GM19193 (cell line): ENCODE data around the gene CD244.

Source experiments
- POLR2A ChIP-seq: IDR thresholded peaks from 4 replicates; pipeline ENCODE4 v1.6.1; 2011; ENCODE audit not compliant: insufficient read depth, insufficient read length; ENCODE audit errors: extremely low read depth

The CD244 gene

DNA sequence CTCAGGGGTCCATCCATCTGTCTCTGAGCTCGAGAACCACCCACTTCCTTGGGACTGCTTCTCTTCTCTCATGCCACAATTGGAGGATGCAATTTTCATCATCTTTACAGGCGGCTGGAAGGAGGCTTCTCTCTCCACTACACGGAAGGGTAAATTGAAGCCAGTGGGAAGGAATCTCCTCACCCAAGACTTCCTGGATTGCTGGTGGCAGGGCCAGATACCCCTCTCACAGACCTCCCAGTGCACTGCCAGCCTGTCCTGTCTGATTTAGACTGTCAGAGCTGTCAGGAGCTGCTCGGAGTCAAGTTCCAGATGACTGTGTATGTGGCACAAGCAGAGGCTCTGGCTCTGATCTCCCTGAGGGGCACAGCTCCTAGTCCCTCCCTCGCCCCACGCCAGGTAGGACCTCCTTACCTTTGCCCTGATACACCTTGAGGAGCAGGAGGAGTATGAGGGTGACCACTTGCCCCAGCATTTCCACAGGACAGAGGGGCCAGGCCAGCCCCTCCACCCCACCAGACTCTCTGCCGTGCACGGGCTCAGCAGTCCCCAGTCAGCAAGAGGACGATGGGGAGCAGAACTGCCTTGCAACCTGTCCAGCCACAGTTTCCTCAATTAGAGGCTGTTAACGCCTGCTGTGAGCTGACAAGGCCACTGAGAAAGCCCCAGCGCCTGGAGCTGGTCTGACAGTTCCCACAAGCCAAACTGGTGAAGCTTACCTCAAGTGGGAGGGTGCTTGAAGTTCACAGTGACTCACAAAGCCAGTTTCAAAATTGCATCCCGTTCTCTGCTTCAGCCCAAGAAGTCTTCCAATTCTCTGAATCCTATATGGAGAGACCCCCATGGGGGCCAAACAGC is at the start of gene CD244:
CD244 (minus strand) TSS at position 685 of the 858 bp plus-strand sequence; CDS start at position 475, 210 bp downstream.
- TF ChIP-seq POLR2A: peak; percentile 42

GRCh38 chr1:160911925-160912324 is 49.2 kb upstream of the CD244 start:
- no peak for TF ChIP-seq POLR2A

DNA sequence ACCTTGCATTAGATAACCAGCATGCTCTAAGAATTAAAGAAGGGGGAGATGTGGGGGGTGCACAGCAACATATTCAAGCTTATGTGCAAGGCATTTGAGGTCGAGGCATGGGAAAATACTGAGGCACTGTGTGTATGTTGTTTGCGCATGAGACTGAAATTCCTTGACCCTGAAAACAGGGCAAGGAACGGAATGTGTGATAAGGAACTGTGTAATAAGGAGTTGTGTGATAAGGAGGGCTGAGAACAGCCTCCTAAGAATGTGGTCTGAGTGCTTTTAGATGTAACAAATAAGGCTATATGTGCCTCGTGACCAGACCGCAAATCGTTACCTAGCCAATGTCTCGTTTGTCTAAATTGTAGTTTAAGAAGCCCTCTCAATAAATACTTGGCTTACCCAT is 48.8 kb upstream of the CD244 start:
- TF ChIP-seq POLR2A: no peak

GRCh38 chr1:160910170-160910750 is 47.6 kb upstream of the CD244 start:
- no peak for TF ChIP-seq POLR2A

DNA sequence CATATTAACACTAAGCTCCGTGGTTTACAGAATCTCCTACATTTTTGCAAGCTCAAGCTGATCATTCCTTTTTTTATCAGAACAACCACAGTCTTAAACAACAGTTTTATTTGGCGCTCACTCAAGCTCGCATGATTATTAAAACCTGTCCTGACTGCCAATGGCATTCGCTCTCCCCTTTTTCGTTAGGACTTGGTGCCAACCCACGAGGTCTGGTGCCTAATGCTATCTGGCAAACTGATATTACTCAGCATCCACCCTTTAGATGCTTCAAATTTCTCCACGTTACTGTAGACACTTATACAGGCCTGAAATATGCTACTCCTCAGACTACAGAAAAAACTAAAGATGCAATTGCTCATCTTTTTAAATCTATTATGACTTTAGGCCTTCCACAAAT is 45.3 kb upstream of the CD244 start:
- TF ChIP-seq POLR2A: no peak

DNA sequence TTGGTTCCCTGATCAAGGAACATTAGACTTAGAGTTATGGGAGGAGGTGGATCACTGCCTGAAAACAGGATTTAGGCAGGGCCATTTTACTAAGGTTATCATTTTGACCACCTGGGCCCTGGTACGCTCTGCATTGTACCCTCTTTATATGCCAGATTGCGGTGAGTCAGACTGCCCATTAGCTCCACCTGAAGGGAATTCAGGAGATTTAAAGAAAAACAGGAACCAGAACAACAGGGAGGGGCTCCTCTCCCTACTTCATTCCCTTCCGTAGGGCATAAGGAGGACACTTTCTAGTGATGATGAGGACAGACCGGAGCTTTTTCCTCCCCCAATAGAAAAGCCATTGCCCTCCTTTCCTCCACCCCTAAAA is 42.9 kb upstream of the CD244 start:
- no peak for TF ChIP-seq POLR2A

DNA sequence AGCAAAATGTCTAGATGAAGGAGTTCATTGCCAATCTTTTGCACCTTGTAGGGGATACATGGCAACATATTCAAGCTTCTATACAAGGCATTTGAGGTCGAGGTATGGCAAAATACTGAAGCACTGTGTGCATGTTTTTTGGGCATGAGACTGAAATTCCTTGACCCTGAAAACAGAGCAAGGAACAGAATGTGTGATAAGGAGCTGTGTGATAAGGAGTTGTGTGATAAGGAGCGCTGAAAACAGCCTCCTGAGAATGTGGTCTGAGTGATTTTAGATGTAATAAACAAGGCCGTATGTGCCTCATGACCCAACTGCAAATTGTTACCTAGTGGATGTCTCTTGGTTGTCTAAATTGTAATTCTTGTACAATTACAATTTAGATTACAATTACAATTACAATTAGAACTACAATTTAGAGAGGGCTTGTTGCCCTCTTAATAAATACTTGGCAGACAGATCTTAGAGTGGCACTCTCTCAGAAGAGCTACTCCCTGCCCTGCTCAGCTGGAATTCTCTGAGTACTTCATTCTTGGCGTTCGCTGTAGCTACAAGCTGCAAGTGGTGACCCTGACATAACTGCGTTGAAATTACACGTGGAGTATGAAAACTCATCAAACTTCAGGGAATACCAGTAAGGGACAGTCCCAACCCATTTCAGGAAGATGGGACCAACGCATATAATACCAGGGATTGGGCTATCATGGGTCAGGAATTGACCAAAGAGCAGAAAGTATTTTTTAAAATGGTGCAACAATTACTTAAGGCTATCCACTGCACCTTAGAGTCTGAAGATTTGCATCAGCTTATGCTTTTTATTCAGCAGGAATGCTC is 42.3 kb upstream of the CD244 start:
- no peak for TF ChIP-seq POLR2A

- no peak for TF ChIP-seq POLR2A
Observed at GRCh38 chr1:160901768-160902167, 39.1 kb upstream of the CD244 start.

- TF ChIP-seq POLR2A: no peak
Observed at GRCh38 chr1:160891474-160891873, 28.8 kb upstream of the CD244 start.

GRCh38 chr1:160888926-160889325 is 26.2 kb upstream of the CD244 start:
- no peak for TF ChIP-seq POLR2A

GRCh38 chr1:160887071-160887470 is 24.4 kb upstream of the CD244 start:
- TF ChIP-seq POLR2A: no peak

DNA sequence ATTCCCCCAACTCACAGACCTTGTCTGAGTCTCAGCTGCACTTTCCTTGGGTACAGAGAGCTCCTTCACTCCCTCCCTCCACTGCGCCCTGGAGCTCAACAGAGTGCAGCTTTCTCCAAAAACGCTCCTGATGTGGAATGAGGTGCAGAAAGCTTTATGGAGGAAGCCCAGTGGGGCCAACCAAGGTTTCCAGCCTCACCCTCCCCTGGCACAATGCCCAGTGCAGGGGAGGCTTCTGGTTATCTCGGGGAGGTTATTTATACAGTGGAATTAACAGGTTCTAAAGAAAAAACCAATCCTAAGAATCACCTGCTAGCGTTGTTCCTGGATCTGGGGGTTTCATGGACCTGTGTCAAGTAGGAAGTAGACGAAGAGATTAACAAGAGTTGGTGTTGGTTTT is 22.4 kb upstream of the CD244 start, which contains the start of gene ITLN1:
ITLN1 (minus strand) TSS at position 139 of the 400 bp plus-strand sequence. CDS start 303 bp downstream, outside the sequence.
- no peak for TF ChIP-seq POLR2A

DNA sequence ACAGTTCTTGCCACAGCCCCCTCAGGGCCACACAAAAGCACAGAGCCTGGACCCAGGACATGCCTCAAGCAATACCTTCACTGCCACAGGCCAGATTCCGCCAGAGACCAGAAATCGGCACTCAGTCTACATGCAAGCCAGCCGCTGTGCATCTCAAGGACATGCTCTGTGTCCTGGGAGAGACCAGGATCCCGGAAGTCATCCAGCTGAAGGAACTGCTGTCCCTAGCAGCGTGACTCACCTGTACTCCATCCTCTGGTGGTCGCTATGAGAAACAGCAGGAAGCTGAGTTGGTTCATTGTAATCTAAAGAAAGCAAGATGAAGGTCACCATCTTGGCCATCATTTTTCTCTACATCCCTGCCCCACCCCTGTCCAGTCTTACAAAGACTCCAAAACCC is 21.9 kb upstream of the CD244 start:
- no peak for TF ChIP-seq POLR2A

DNA sequence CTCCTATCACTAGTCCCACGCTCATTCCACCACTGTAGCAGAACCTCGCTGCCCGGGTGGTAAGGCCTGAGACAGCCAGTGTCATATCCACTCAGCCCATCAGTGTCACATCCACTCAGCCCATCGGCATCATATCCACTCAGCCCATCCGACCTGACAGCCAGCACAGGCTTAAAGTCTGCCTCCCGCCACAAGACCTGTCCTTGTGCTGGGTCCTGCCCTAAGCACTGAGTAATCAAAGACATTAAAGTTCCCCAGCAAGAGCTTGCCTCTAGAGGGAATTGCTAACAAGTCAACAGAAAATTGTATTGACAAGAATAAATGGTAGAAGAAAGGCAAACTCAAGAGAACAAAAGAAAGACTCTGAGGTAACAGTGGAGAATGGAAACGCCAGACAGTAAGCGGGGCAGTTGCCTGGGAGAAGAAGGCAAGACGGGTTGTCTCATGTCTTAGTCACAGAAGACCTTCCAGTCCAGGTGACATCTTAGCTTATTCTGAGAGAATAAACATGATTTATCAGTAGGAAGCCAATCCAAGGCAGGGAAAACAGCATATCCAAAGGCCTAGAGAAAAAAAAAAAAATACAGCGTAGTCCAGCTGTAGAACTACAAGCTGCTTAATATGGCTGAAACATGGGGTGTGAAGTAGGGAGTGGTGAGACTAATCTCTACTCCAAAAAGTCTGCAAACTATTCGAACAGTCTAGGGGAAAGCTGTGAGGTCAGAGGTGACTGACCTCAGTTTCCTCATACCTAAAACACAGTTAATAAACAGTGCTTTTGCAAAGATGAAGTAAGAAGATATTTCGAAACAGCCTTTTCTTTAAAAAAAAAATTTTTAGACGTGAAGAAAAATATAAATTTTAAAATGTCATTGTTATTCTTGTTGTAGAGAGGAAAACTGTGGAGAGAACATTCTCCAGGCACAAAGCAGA is 21.2 kb upstream of the CD244 start:
- TF ChIP-seq POLR2A: no peak
